WERI-Rb-1 (cell line): ENCODE data around the gene XRCC6.

Source experiments
- DNase-seq: peaks from one replicate; pipeline ENCODE4 v3.0.0-alpha.2; 2020
- H3K27ac ChIP-seq: fragments of 250-450 bp; sonication (Bioruptor Pico); 2 replicates; pipeline ENCODE4 v1.5.1; 2020; ENCODE audit warnings: mild to moderate bottlenecking, moderate library complexity
- H3K27me3 ChIP-seq: fragments of 250-450 bp; sonication (Bioruptor Pico); 2 replicates; pipeline ENCODE4 v1.5.1; 2021; ENCODE audit warnings: mild to moderate bottlenecking, low read depth, moderate library complexity; ENCODE audit not compliant: insufficient read depth, severe bottlenecking
- H3K36me3 ChIP-seq: fragments of 250-450 bp; sonication (Bioruptor Pico); 2 replicates; pipeline ENCODE4 v1.5.1; 2020; ENCODE audit warnings: mild to moderate bottlenecking, moderate library complexity
- H3K4me3 ChIP-seq: 2 replicates; pipeline ENCODE4 v1.5.1; 2011; ENCODE audit warnings: low read depth, mild to moderate bottlenecking, control low read depth, low read length
- H3K9me3 ChIP-seq: fragments of 250-450 bp; sonication (Bioruptor Pico); 2 replicates; pipeline ENCODE4 v1.5.1; 2021; ENCODE audit warnings: mild to moderate bottlenecking, moderate library complexity; ENCODE audit not compliant: severe bottlenecking
- TF ChIP-seq, protein P1 (sequence below): IDR thresholded peaks from 2 replicates; pipeline ENCODE4 v1.5.1; 2011; ENCODE audit warnings: low read depth, mild to moderate bottlenecking, control low read depth, inconsistent platforms, low read length

XRCC6 gene

DNA sequence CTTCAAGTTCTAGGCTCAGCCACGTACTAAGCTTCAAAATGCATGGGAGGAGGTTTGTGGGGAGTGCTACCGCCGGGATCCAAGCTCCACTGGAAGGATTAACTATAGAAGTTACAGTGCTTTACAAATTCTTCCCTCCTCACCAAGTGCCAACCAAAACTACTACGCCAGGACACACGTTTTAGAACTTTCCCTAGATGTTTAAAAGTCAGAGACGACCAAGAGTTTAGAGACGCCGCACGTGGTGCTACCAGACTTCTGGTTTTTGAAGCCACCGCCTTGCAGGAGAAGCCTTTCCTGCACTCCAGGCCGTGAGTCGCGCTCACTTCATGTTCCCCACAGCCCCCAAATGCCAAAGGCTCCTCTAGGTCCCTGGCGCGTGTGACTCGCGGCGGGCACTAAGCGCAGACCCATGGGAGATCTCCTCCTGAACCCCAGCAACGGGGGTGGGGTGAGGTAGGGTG is 66.8 kb downstream of the XRCC6 start:
- peak overlapping the region; percentile 97 for H3K4me3 ChIP-seq
- H3K36me3 ChIP-seq: no peaks in the 10 kb centered on the region
- no peaks in the 10 kb centered on the region for H3K9me3 ChIP-seq
- TF ChIP-seq, protein P1, sequence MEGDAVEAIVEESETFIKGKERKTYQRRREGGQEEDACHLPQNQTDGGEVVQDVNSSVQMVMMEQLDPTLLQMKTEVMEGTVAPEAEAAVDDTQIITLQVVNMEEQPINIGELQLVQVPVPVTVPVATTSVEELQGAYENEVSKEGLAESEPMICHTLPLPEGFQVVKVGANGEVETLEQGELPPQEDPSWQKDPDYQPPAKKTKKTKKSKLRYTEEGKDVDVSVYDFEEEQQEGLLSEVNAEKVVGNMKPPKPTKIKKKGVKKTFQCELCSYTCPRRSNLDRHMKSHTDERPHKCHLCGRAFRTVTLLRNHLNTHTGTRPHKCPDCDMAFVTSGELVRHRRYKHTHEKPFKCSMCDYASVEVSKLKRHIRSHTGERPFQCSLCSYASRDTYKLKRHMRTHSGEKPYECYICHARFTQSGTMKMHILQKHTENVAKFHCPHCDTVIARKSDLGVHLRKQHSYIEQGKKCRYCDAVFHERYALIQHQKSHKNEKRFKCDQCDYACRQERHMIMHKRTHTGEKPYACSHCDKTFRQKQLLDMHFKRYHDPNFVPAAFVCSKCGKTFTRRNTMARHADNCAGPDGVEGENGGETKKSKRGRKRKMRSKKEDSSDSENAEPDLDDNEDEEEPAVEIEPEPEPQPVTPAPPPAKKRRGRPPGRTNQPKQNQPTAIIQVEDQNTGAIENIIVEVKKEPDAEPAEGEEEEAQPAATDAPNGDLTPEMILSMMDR: no peak
- H3K27me3 ChIP-seq: no peaks in the 10 kb centered on the region
- no peak for DNase-seq
- peak overlapping the region; percentile 84 for H3K27ac ChIP-seq

DNA sequence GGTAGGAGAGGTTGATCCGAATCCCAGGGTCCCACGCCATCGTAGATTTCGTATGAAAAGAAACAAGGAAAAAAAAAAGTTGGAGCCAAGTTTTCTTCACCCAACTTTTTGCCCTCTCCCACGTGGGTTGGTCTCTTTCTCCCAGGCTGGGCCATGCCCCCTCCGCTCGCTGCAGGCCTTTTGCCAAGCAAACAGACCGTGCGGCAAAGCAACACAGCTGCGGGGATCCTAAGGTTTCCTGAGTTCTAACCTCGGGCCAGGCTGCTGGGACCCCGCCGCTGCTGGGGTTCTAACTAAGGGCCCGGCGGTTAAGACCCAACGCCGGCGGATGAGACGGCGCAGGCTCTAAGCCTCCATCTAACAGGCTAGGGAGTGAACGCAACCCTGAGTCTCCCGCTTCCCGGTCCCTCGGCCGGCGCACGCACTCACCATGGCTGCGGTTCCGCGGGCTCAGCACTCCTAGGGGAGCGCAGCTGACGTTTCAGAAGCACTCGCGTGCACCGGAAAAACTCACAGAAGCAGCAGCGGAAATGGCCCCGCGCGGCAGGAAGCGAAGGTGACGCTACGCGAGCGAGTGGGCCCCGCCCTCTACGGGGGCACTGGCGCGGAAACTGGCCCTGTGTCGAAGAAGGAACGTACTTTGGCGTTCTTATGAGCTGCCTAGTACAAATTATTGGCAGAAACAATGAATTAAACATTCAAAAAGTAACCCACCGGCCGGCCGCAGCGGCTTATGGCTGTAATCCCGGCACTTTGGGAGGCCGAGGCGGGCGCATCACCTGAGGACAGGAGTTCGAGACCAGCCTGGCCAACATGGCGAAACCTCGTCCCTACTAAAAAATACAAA is 67.5 kb downstream of the XRCC6 start, which contains the start of gene SNU13:
Gene SNU13 (minus strand): TSS at position 503 of the 847 bp plus-strand sequence. CDS start 71 bp downstream, at position 432.
- peak within 1 kb of the TSS; percentile 97 for H3K4me3 ChIP-seq
- peak; percentile 91 for DNase-seq

DNA sequence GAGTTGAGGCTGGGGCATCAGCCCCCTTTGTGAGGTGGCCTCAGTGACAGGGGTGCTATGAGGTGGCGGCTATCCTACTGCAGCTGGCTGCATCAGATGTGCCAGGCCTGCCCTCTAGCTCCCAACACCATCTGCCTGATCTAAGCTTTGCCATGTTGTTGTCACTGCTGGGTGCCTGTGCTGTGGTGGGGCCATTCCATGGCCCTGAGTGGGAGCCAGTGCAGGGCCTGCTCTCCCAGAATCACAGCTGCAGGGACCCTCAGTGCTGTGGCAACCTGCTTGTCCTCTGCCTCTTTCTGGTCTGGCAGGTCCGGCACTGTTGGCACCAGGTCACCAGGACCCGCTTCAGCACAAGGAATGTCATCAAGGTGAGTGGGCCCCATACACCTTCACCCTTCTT is 69.4 kb downstream of the XRCC6 start:
- H3K9me3 ChIP-seq: no peaks in the 10 kb centered on the region
- no peak overlapping the region for H3K27ac ChIP-seq
- no peak overlapping the region for H3K4me3 ChIP-seq
- H3K27me3 ChIP-seq: no peaks in the 10 kb centered on the region
- no peaks in the 10 kb centered on the region for H3K36me3 ChIP-seq
- TF ChIP-seq, protein P1: no peak
- DNase-seq: no peak

More for the DNA sequence above, 67.5 kb downstream of the XRCC6 start, which contains the start of gene SNU13:
- Histone ChIP-seq H3K36me3 (no peaks in the 10 kb centered on the region), H3K9me3 (no peaks in the 10 kb centered on the region), H3K27me3 (no peaks in the 10 kb centered on the region), H3K27ac (peak within 1 kb of the TSS; percentile 84)
- TF ChIP-seq, protein P1: 0 out of 2 replicates have a peak, but pooled peaks have one; percentile 2

DNA sequence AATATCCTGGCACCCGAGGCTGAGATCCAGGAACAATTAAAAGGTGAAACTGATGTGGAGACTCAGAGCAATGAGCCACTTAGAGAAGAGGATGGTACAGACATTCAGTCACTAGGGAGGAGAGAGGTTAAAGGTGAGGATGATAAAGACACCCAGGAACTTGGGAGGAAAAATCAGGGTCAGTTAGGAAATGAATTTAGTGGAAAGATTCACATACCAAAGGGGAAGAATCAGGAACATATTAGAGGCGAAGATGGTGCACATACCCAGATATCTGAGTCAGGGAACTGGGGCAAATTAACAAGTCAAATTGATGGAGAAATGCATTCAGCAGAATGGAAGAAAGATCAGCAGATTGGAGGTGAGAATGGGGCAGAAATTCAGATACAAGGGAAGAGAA is 74.1 kb downstream of the XRCC6 start:
- Histone ChIP-seq H3K27me3 (no peaks in the 10 kb centered on the region), H3K4me3 (no peak overlapping the region), H3K9me3 (no peaks in the 10 kb centered on the region), H3K36me3 (no peaks in the 10 kb centered on the region), H3K27ac (no peak overlapping the region)
- no peak for DNase-seq
- TF ChIP-seq, protein P1: no peak

DNA sequence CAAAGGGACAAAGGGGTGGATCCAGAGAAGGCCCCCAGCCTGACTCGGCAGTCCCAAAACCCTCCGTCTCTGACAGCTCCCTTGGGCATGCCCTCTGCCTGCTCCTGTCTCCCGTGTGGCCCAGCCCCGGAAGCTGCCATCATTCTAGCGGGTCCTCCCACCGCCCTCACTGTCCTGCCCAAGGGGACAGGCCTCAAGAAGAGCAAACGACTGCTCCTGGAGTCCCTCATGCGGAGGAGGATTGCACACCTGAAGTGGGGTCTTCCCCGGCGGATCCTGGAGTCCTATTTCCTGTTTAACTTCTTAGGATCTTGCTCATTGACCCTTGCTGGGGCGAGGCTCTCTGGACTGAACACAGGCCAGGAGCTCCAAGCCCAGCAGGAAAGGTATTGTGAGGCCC is 75.6 kb downstream of the XRCC6 start:
- Histone ChIP-seq H3K27ac (peak overlapping the region; percentile 7; the same call in 1 of the 2 replicates), H3K4me3 (no peak overlapping the region), H3K36me3 (no peaks in the 10 kb centered on the region), H3K9me3 (no peaks in the 10 kb centered on the region), H3K27me3 (no peaks in the 10 kb centered on the region)
- no peak for DNase-seq
- TF ChIP-seq, protein P1: no peak
